SK-N-MC (cell line): ENCODE results near the gene POU2F3.

Experiments
- EZH2 ChIP-seq: fragments of 200-600 bp; sonication (generic); IDR thresholded peaks from one replicate; pipeline ENCODE4 v1.6.1; 2017; ENCODE audit warnings: antibody characterized with exemption
- FOXP2 ChIP-seq: optimal IDR thresholded peaks from 2 replicates; pipeline ENCODE3; 2011; ENCODE audit warnings: mild to moderate bottlenecking, moderate library complexity; ENCODE audit not compliant: insufficient read depth; ENCODE audit errors: extremely low read length, control extremely low read depth
- POLR2AphosphoS5 ChIP-seq: IDR thresholded peaks from 2 replicates; pipeline ENCODE4 v1.6.1; 2012; ENCODE audit warnings: mild to moderate bottlenecking, low read depth, low read length, borderline replicate concordance

DNA sequence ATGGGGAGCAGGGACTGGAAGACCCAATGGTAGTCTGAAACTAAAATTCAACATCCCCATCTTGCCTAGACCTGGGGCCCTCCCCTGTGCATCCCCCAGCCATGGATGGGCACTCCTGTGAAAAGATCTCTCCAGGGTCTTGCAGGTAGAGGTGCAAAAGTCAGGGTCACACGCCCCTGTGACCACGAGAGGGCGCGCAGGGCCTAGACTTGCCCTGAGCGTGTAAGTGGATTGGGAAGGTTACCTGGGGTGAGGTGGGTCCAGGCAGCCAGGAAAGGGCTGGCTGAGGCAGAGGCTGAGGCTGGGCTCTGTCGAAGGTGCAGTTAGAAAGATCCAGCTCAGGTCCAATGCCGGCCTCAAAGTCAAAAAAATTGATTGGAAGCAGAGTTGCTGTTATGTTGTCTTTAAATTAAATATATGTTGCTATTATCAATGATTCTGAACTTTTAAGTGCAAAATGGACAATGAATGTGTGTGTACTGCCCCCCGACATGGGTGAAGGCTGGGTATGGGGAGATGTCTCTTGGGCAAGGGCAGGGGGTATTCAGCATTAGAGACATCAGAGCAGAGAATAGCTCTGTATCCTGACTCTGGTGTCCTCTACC lies 4.8 kb upstream of the POU2F3 start:
- no peak for TF ChIP-seq POLR2AphosphoS5
- no peak for TF ChIP-seq EZH2
- TF ChIP-seq FOXP2: no peak
